HG02870 (cell line): ENCODE results near the gene FANCL.
"Not testable (repeated sequence)": the region's sequence is repeated elsewhere in the genome, so short reads cannot be mapped to it uniquely, and the experiment has no call there.

Source experiments
- ATAC-seq: cut with Tn5 transposase; IDR thresholded peaks from one replicate; pipeline ENCODE4 v1.9.1; 2021; ENCODE audit warnings: mild to moderate bottlenecking, moderate library complexity; ENCODE audit not compliant: unreplicated experiment

FANCL gene

DNA sequence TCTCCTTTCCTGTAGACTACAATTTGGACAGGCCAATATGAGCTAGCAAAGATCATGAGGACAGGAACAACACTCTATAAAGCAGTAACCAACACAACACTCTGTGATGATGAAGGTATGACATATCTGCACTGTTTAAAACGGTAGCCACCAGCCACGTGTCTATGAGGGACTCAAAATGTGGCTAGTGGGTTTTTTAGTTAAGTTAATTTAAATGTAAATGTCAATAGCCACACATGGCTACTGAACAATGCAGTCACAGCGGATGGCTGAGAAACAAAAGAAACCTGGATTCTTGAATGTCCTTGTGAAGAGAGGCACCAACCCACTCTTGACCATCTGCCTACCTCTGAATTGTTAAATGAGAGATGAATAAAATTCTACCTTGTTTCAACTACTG is 33.9 kb downstream of the FANCL start:
- no peak for ATAC-seq

DNA sequence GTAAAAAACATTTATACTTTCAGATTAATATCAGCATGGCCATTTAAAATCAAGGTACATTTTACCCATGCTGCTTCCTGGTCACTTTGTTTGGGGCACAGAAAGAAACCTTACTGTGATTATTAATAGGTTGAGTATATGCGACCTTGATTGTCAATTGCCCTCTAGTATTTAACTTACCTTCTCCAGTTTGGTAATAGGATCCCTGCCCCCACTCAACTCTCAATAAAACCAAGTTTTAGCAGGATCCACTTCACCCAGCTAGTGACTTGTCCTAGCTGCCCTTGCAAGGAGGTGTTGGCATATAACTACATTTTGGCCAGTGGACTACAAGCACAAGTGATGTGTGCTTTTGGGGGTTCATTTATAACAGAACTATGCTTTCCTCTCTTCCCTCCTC is 34.3 kb downstream of the FANCL start:
- ATAC-seq = no peak

DNA sequence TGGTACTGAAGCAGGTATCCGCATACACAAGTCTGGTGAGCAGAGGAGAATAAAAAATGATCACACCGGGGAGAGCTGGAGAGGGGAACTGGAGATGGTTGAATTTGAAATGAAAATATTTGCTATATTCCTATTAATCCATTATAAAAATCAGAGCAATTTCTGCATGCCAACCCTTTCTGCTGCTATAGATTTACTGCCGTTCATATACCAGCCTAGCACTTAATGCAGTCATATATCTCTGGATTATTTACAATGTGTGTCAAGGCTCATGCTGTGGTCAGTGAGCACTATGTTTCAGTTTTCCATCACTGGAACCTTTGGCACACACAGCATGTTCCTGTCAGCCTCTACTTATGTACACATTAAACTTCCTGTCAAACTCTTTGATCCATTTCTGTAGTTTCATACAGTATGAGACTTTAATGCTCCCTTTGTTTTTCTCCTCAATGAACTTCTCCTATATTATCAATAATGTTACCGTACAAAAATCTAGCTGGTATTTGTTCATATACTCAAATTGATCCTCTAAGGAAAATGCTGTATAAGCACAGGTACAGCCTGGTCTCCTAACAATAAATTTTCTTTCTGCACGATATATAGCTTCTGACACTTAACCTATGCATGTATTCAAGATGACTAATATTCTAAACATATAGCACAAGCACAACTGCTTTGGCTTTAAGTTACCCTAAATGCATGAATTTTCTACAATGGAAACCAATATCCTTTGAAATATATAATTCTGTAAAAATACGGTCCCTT is 36.7 kb downstream of the FANCL start:
- no peak for ATAC-seq

DNA sequence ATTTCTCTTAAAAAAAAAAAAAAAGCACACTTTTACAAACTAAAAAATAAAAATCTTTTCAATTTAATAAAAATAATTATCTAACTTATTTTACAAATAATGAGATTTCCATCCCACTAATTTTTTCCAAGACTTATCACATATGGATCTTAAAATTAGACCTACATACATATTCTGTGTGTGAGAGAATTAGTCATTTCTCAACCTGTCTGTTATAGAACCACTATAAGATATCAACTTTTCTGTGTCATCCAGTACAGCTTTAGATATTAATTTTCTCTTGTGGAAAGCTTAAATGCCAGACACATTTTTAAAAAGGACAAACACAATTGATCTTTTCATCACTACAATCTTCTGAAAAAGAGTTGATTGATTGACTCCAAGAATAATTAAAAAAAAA is 38.1 kb downstream of the FANCL start:
- peak; percentile 51 for ATAC-seq

DNA sequence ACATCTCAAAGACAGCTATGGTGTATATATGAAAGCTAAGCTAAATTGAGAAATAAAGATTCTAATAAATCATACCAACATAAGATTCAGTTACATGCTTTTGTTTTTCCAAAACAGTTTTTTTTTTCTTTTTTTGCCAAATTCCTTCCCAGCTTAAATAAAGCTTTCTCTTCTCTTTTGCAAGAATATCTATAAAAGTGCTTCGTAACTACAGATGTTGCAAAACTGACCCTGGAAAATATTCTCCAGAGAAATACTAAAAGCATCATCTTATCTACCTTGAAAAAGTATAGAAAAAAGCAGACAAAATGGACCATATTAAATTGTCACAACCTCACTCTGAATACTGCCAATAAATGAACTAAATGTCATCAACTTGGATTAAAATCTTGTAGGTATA is 38.7 kb downstream of the FANCL start:
- ATAC-seq = no peak

DNA sequence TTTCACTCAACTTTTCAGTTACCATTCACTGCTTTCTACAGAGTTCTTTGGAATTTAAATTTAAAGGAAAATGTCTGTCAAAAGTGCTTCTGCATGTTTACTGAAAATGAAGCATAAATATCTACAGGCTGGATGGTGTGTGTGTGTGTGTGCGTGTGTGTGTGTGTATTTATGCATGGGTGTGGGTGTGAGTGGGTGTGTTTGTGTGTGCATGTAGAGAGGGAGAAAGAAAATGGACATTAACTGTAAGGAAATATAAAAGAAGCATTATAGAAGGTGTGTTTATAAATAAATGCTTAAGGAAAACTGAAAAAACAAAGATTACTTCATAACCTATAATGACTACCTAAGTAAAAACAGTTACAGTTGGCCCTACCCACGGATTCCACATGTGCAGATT is 43.2 kb downstream of the FANCL start:
- ATAC-seq = no peak

DNA sequence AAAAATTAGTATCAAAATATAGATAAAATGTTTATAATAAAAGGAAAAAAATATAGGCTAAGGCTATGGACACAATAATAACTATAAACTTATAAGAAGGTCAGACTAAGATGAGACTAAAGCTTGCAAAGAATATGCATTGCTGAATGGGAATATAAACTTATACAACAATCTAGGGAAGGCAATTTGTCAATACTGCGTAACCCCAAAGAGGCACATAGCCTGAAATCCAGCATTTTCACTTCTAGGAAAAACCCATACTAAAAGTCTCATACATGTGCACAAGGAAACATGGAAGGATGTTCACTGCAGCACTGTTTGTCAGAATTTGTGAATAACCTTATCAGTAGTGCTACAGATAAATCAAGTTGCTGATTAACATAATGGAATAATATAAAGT is 45.5 kb downstream of the FANCL start:
- no peak for ATAC-seq

DNA sequence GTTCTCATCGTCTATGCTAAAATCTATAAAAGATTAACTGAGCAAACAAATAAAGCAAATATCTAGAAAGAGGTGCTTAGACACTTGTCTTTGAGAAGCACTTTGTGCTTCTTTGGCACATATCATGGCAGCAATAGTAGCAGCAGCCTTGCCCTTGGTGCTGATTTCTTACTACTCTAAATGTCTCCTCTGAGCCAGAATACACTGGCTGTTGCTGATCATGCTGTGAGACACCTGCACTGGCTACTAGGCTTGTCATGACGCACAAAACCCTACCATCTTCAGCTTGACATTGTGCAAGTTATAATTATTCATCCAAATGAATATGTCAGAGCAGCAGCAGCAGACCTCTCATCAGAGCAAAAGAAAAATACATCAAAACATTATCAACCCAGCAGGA is 46.7 kb downstream of the FANCL start:
- ATAC-seq = no peak

DNA sequence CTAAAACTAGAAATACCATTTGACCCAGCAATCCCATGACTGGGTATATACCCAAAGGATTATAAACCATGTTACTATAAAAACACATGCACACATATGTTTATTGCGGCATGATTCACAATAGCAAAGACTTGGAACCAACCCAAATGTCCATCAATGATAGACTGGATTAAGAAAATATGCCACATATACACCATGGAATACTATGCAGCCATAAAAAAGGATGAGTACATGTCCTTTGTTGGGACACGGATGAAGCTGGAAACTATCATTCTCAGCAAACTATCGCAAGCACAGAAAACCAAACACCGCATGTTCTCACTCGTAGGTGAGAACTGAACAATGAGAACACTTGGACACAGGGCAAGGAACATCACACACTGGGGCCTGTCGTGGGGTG is 54.1 kb downstream of the FANCL start:
- ATAC-seq = not testable (repeated sequence)

DNA sequence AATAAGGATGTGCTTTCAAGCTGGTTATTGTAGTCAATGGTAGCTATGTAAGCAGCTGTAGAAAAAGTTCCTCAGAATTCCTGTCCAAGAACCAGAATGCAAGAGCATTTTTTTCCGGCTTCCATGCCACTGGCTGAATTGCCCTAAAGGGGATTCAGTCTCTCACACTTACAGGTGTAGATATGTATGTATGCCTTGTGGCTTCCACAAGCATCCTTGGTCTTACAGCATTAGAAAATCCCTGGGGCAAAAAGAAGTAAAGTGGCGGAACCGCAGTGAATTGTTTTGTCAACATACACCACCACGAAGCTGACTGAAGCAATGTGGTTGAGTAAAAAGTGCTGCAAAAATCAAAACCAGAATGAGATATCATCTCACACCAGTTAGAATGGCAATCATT is 54.6 kb downstream of the FANCL start:
- no peak for ATAC-seq

DNA sequence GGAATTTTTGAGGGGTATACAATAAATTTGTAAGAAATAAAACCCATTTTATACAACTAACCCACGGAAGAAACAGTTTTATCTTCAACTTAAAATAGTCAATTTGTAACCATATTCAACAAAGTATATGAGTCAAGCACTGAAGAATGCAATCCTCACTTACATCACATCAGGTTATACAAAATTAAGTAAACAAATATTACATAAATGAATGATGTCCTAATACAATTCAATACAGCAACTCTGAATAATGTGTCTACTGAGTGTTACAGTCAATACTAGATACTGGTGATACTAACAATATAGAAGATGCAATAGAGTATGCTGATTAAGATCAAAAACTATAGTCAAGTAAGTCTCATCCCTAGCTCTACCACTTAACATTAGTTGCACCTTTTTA is 58.6 kb downstream of the FANCL start:
- no peak for ATAC-seq

DNA sequence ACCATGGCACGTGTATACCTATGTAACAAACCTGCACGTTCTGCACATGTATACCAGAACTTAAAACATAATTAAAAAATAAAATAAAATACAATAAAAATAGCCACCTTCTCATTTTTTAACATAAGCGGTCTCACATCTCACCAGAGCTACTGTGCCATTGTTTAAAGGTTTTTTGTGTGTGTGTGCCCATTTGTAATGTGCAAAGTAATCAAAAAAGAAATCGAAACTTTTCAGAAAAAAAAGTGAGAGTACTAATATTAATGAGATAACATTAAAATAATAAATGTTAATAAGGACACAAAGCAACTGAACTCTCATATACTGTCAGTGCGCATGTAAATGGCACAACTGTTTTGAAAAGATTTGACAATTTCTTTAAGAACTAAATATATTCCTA is 60.5 kb downstream of the FANCL start:
- no peak for ATAC-seq

DNA sequence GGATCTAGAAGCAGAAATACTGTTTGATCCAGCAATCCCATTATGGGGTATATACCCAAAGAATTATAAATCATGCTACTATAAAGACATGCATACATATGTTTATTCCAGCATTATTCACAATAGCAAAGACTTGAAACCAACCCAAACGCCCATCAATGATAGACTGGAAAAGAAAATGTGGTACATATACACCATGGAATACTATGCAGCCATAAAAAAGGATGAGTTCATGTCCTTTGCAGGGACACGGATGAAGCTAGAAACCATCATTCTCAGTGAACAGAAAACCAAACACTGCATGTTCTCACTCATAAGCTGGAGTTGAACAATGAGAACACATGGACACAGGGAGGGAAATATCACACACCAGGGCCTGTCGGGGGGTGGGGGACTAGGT is 61.0 kb downstream of the FANCL start:
- ATAC-seq = not testable (repeated sequence)

DNA sequence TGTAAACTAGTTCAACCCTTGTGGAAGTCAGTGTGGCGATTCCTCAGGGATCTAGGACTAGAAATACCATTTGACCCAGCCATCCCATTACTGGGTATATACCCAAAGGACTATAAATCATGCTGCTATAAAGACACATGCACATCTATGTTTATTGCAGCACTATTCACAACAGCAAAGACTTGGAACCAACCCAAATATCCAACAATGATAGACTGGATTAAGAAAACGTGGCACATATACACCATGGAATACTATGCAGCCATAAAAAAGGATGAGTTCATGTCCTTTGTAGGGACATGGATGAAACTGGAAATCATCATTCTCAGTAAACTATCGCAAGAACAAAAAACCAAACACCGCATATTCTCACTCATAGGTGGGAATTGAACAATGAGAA is 63.9 kb downstream of the FANCL start:
- ATAC-seq = not testable (repeated sequence)

DNA sequence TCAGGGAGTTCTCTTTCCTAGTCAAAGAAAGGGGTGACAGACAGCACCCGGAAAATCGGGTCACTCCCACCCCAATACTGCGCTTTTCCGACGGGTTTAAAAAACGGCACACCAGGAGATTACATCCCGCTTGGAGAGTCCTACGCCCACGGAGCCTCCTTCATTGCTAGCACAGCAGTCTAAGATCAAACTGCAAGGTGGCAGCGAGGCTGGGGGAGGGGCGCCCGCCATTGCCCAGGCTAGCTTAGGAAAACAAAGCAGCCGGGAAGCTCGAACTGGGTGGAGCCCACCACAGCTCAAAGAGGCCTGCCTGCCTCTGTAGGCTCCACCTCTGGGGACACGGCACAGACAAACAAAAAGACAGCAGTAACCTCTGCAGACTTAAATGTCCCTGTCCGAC is 69.3 kb downstream of the FANCL start:
- not testable (repeated sequence) for ATAC-seq

DNA sequence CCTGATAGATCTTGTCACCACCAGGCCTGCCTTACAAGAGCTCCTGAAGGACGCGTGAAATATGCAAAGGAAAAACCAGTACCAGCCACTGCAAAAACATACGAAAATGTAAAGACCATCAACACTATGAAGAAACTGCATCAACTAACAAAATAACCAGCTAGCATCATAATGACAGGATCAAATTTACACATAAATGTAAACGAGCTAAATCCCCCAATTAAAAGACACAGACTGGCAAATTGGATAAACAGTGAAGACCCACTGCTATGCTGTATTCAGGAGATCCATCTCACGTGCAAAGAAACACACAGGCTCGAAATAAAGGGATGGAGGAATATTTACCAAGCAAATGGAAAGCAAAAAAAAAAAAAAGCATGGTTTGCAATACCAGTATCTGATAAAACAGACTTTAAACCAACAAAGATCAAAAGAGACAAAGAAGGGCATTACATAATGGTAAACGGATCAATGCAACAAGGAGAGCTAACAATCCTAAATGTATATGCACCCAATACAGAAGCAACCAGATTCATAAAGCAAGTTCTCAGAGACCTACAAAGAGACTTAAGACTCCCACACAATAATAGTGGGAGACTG is 70.7 kb downstream of the FANCL start:
- ATAC-seq = not testable (repeated sequence)

DNA sequence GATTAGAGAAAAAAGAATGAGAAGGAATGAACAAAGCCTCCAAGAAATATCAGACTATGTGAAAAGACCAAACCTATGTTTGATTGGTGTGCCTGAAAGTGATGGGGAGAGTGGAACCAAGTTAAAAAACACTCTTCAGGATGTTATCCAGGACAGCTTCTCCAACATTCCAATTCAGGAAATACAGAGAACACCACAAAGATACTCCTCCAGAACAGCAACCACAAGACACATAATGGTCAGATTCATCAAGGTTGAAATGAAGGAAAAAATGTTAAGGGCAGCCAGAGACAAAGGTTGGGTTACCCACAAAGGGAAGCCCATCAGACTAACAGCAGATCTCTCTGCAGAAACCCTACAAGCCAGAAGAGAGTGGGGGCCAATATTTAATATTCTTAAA is 71.3 kb downstream of the FANCL start:
- not testable (repeated sequence) for ATAC-seq

DNA sequence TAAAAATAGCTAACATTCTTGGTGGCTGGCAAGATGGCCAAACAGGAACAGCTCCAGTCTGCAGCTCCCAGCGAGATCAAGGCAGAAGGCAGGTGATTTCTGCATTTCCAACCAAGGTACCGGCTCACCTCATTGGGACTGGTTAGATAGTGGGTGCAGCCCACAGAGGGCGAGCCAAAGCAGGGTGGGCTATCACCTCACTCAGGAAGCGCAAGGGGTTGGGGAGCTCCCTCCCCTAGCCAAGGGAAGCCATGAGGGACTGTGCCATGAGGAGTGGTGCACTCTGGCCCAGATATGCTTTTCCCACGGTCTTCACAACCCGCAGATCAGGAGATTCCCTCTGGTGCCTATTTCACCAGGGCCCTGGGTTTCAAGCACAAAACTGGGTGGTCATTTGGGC is 73.0 kb downstream of the FANCL start:
- ATAC-seq = not testable (repeated sequence)

DNA sequence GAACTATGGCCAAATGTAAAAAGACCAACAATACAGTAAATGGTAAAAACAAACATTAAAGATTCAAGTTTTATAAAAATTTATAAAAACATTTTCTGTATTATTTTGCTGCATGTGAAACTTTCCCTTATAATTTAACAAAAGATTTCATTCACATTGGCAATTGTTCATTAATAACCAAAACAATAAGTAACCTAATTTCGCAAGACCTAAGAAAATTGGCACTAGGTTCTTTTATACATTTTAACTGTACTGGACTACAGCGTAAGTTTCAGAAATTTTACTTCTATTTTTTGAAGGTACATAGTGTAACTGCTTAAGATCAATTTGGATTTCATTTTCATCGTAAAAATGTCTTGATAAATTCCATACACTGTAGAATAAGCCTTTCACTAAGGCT is 77.2 kb downstream of the FANCL start:
- ATAC-seq = no peak

DNA sequence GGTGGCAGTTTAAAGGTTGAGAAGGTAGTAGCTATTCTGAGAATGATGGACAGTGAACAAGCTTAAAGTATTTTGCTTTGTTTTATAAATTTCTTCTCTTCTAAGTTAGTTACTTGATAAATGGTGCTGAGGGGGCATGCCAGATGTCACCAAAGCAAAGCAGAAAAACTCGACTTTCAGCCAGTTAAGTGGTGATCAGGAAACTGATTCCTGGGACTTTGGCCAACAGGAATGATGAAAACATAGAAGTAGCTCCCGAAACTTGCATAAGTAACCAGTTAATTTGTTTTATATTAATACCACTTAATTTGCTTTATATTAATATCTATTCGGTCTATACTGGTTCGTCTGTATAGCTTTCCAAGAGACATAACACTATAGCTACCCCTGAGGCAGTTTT is 82.6 kb downstream of the FANCL start:
- no peak for ATAC-seq

DNA sequence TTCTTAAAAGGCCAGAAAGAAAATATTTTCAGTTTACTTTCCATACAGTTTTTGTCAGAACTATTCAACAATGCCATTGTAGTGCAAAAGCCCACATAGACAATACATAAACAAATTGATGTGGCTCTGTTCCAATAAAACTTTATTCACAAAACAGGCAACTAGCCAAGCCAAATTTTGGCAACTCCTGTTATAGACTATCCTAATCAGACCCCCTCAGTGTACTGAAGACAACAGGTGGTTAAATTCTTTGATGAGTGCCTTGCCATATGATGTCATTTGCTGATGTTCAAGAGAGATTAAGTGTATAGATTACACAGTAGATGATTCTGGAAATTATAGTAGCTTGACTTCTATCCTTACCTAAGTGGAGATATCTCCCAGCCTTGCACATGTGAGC is 83.4 kb downstream of the FANCL start:
- ATAC-seq = no peak

DNA sequence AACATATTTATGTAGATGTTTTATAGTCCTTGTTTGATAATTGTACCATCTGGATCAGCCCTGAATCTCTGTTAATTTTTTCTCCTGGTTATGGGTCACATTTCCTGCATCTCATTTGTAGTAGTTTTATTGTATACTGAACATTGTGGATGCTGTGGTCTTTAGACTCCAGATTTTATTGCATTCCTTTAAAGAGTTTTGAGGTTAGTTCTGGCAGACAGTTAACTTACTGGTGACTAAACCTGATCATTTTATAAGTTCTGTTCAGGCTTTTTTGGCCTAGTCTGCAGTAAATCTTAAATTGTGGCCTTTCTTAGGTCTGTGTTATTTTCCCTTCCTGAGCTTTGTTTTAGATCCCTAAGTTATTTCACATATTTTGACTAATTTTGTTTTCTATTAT is 84.3 kb downstream of the FANCL start:
- no peak for ATAC-seq
